ENCODE results near the gene RASGEF1B. TPM values are rescaled to one million over a fixed set of nuclear protein-coding genes. Genes with fewer than 3 reads are reported as not detected.
A peak's percentile ranks its signal among the peaks of the same experiment; 100 is the strongest.

The RASGEF1B gene
- total and polyA plus RNA-seq, 7 experiments from 2014 or later, result 1.1 to 82.5 (median 11.4) TPM

- Histone ChIP-seq H3K27ac (ENCODE audit: low read depth, low read length) (no peak overlapping the region), H3K4me3 (ENCODE audit: low read length) (no peak overlapping the region), H3K36me3 (ENCODE audit: control insufficient read depth in 2 of 3, insufficient read depth in 3 of 3, low read length in 3 of 3) (peaks cover 0 to 6% (median 0%) of the 10 kb centered on the region in 3 experiments), H3K9me3 (ENCODE audit: control insufficient read depth in 2 of 3, low read length in 3 of 3) (no peaks in the 10 kb centered on the region), H3K27me3 (ENCODE audit: control insufficient read depth in 2 of 2, insufficient read depth in 2 of 2, low read length in 2 of 2) (no peaks in the 10 kb centered on the region), H3K4me1 (ENCODE audit: control insufficient read depth in 2 of 2, insufficient read depth in 2 of 2, low read length in 2 of 2) (peaks cover 7% of the 10 kb centered on the region in 2 donors)
- ChIA-PET POLR2A (interaction anchor here (1.3 to 1.6 kb wide), 3 partner anchors 24 to 377 kb away, joined by 3 to 6 read pairs (median 4); no protein-coding TSS in a partner anchor), CTCF (interaction anchor here (0.6 to 7.4 kb wide), 29 partner anchors 8 to 804 kb away, joined by 3 to 99 read pairs (median 4); no protein-coding TSS in a partner anchor)
- intact Hi-C loops (cut with micrococcal nuclease), result loop anchor here (1.0 to 5.0 kb wide), 13 partner anchors 61 to 895 kb away; no protein-coding TSS in a partner anchor
- ATAC-seq, result no peak
- no peaks in the 10 kb centered on the region for H3K9me3 Mint-ChIP-seq
- H3K36me3 Mint-ChIP-seq, result peaks cover 0 to 4% (median 0%) of the 10 kb centered on the region in 5 donors
- peak in 8 of 9 donors; percentile 54 to 79 (median 74) for DNase-seq
- H3K27me3 Mint-ChIP-seq, result peaks cover 0 to 8% (median 0%) of the 10 kb centered on the region in 5 donors
- peaks cover 18 to 61% (median 47%) of the 10 kb centered on the region in 7 donors for H3K4me1 Mint-ChIP-seq
- peak overlapping the region in 2 of 9 donors; percentile 7 to 10 for H3K27ac Mint-ChIP-seq
- H3K4me3 Mint-ChIP-seq, result no peak overlapping the region
Observed at GRCh38 chr4:81466841-81467671, 4.7 kb downstream of the RASGEF1B start.

- H3K27ac Mint-ChIP-seq, result no peak overlapping the region
Observed at GRCh38 chr4:81465406-81466340, 6.0 kb downstream of the RASGEF1B start.

GRCh38 chr4:81460834-81461233, 10.9 kb downstream of the RASGEF1B start:
- Histone ChIP-seq H3K36me3 (ENCODE audit: control insufficient read depth in 2 of 3, insufficient read depth in 3 of 3, low read length in 3 of 3) (peaks cover 2 to 24% (median 8%) of the 10 kb centered on the region in 3 experiments), H3K4me1 (ENCODE audit: control insufficient read depth in 2 of 2, insufficient read depth in 2 of 2, low read length in 2 of 2) (no peaks in the 10 kb centered on the region), H3K27me3 (ENCODE audit: control insufficient read depth in 2 of 2, insufficient read depth in 2 of 2, low read length in 2 of 2) (no peaks in the 10 kb centered on the region), H3K9me3 (ENCODE audit: control insufficient read depth in 2 of 3, low read length in 3 of 3) (no peaks in the 10 kb centered on the region), H3K27ac (ENCODE audit: low read depth, low read length) (no peak overlapping the region), H3K4me3 (ENCODE audit: low read length) (no peak overlapping the region)
- Mint-ChIP-seq H3K4me1 (peaks cover 0 to 53% (median 39%) of the 10 kb centered on the region in 7 donors), H3K27ac (peak overlapping the region in 3 of 9 donors; percentile 17 to 33 (median 19)), H3K27me3 (no peaks in the 10 kb centered on the region), H3K4me3 (no peak overlapping the region), H3K36me3 (peaks cover 1 to 35% (median 16%) of the 10 kb centered on the region in 5 donors), H3K9me3 (no peaks in the 10 kb centered on the region)
- intact Hi-C loops (cut with micrococcal nuclease), result no loop called here
- ATAC-seq (peak; percentile 8), DNase-seq (no peak)
- ChIA-PET CTCF (no interaction called here), POLR2A (no interaction called here)

More at GRCh38 chr4:81465406-81466340, 6.0 kb downstream of the RASGEF1B start:
- Histone ChIP-seq H3K27me3 (ENCODE audit: control insufficient read depth in 2 of 2, insufficient read depth in 2 of 2, low read length in 2 of 2) (no peaks in the 10 kb centered on the region), H3K27ac (ENCODE audit: low read depth, low read length) (no peak overlapping the region), H3K9me3 (ENCODE audit: control insufficient read depth in 2 of 3, low read length in 3 of 3) (no peaks in the 10 kb centered on the region), H3K4me1 (ENCODE audit: control insufficient read depth in 2 of 2, insufficient read depth in 2 of 2, low read length in 2 of 2) (peaks cover 7% of the 10 kb centered on the region in 2 donors), H3K36me3 (ENCODE audit: control insufficient read depth in 2 of 3, insufficient read depth in 3 of 3, low read length in 3 of 3) (no peaks in the 10 kb centered on the region), H3K4me3 (ENCODE audit: low read length) (no peak overlapping the region)
- peaks cover 0 to 4% (median 0%) of the 10 kb centered on the region in 5 donors for H3K36me3 Mint-ChIP-seq
- no peaks in the 10 kb centered on the region for H3K9me3 Mint-ChIP-seq
- H3K4me1 Mint-ChIP-seq, result peaks cover 11 to 73% (median 55%) of the 10 kb centered on the region in 7 donors
- H3K4me3 Mint-ChIP-seq, result no peak overlapping the region
- DNase-seq (no peak), ATAC-seq (no peak)
- ChIA-PET CTCF (interaction anchor here (0.6 to 7.4 kb wide), 11 partner anchors 20 to 904 kb away, joined by 3 to 99 read pairs (median 4); no protein-coding TSS in a partner anchor), POLR2A (no interaction called here)
- H3K27me3 Mint-ChIP-seq, result peaks cover 0 to 5% (median 0%) of the 10 kb centered on the region in 5 donors
- intact Hi-C loops (cut with micrococcal nuclease), result loop anchor here (2.0 to 5.0 kb wide), 4 partner anchors 222 to 897 kb away; no protein-coding TSS in a partner anchor

- CTCF ChIA-PET, result interaction anchor here (0.8 kb wide), 1 partner anchor 335 kb away, joined by 3 read pairs; no protein-coding TSS in a partner anchor
- ATAC-seq, result peak; percentile 27
Observed at GRCh38 chr4:81460191-81460701, 11.5 kb downstream of the RASGEF1B start.

GRCh38 chr4:81459228-81459627, 12.5 kb downstream of the RASGEF1B start:
- no peak overlapping the region for H3K4me3 ChIP-seq (ENCODE audit: low read length)
- H3K27me3 ChIP-seq (ENCODE audit: control insufficient read depth in 2 of 2, insufficient read depth in 2 of 2, low read length in 2 of 2), result no peaks in the 10 kb centered on the region
- DNase-seq (no peak), ATAC-seq (no peak)
- Mint-ChIP-seq H3K4me3 (no peak overlapping the region), H3K27me3 (no peaks in the 10 kb centered on the region), H3K4me1 (peaks cover 8 to 43% (median 36%) of the 10 kb centered on the region in 7 donors), H3K27ac (peak overlapping the region in 1 of 9 donors; percentile 18), H3K9me3 (no peaks in the 10 kb centered on the region), H3K36me3 (peaks cover 5 to 42% (median 20%) of the 10 kb centered on the region in 5 donors)
- no peak overlapping the region for H3K27ac ChIP-seq (ENCODE audit: low read depth, low read length)
- intact Hi-C loops (cut with micrococcal nuclease), result no loop called here
- ChIA-PET POLR2A (no interaction called here), CTCF (interaction anchor here (0.6 to 1.0 kb wide), 2 partner anchors 13 to 460 kb away, joined by 4 read pairs; partner anchors contain the start of gene RASGEF1B)
- H3K36me3 ChIP-seq (ENCODE audit: control insufficient read depth in 2 of 3, insufficient read depth in 3 of 3, low read length in 3 of 3), result peaks cover 3 to 24% (median 8%) of the 10 kb centered on the region in 3 experiments
- no peaks in the 10 kb centered on the region for H3K4me1 ChIP-seq (ENCODE audit: control insufficient read depth in 2 of 2, insufficient read depth in 2 of 2, low read length in 2 of 2)
- H3K9me3 ChIP-seq (ENCODE audit: control insufficient read depth in 2 of 3, low read length in 3 of 3), result no peaks in the 10 kb centered on the region

More at GRCh38 chr4:81460191-81460701, 11.5 kb downstream of the RASGEF1B start:
- Histone ChIP-seq H3K4me3 (ENCODE audit: low read length) (no peak overlapping the region), H3K27ac (ENCODE audit: low read depth, low read length) (no peak overlapping the region), H3K27me3 (ENCODE audit: control insufficient read depth in 2 of 2, insufficient read depth in 2 of 2, low read length in 2 of 2) (no peaks in the 10 kb centered on the region), H3K4me1 (ENCODE audit: control insufficient read depth in 2 of 2, insufficient read depth in 2 of 2, low read length in 2 of 2) (no peaks in the 10 kb centered on the region), H3K36me3 (ENCODE audit: control insufficient read depth in 2 of 3, insufficient read depth in 3 of 3, low read length in 3 of 3) (peaks cover 3 to 24% (median 8%) of the 10 kb centered on the region in 3 experiments), H3K9me3 (ENCODE audit: control insufficient read depth in 2 of 3, low read length in 3 of 3) (no peaks in the 10 kb centered on the region)
- peak overlapping the region in 3 of 9 donors; percentile 17 to 33 (median 19) for H3K27ac Mint-ChIP-seq
- intact Hi-C loops (cut with micrococcal nuclease), result no loop called here
- POLR2A ChIA-PET, result no interaction called here
- H3K27me3 Mint-ChIP-seq, result no peaks in the 10 kb centered on the region
- no peak overlapping the region for H3K4me3 Mint-ChIP-seq
- DNase-seq, result peak in 1 of 9 donors; percentile 31
- H3K36me3 Mint-ChIP-seq, result peaks cover 1 to 39% (median 20%) of the 10 kb centered on the region in 5 donors
- H3K9me3 Mint-ChIP-seq, result no peaks in the 10 kb centered on the region
- H3K4me1 Mint-ChIP-seq, result peaks cover 0 to 49% (median 39%) of the 10 kb centered on the region in 7 donors

Measured in naive thymus-derived CD4-positive, alpha-beta T cell (primary cell).